Gastrocnemius medialis (tissue), 4 donors: ENCODE results near the gene PARG.
"Not testable (repeated sequence)": the region's sequence is repeated elsewhere in the genome, so short reads cannot be mapped to it uniquely, and the experiment has no call there.

Source experiments
- CTCF ChIP-seq, 5 experiments: fragments of 450-650 bp in 3 of 5; fragments of 200-600 bp in 2 of 5; sonication (generic) in 2 of 5; IDR thresholded peaks in 4 of 5; conservative IDR thresholded peaks in 1 of 5; 1 replicate in 4 of 5; 2 replicates in 1 of 5; pipeline ENCODE4 v1.5.1; 2016 to 2019; ENCODE audit warnings: antibody characterized with exemption in 5 of 5, mild to moderate bottlenecking in 3 of 5, moderate library complexity in 3 of 5
- POLR2A ChIP-seq, 2 donors: fragments of 450-650 bp; IDR thresholded peaks; one replicate each; pipeline ENCODE4 v1.6.1; 2017; ENCODE audit warnings: antibody characterized with exemption in 2 of 2, mild to moderate bottlenecking in 2 of 2, moderate library complexity in 2 of 2

- not testable (repeated sequence) for TF ChIP-seq CTCF (IDR thresholded peaks at IDR 0.05 in 4 of 5, conservative IDR thresholded peaks at IDR 0.05 in 1 of 5); POLR2A (IDR thresholded peaks at IDR 0.05)
Observed at GRCh38 chr10:49908290-49909080, 33.3 kb downstream of the PARG start.
